Measurements from ENCODE around the gene NFIA. TPM values are rescaled to one million over a fixed set of nuclear protein-coding genes. Genes with fewer than 3 reads are reported as not detected.
"Not testable (repeated sequence)": the region's sequence is repeated elsewhere in the genome, so short reads cannot be mapped to it uniquely, and the experiment has no call there.

The NFIA gene
- total and polyA plus RNA-seq, 2 donors (not counting 1 experiment from before 2014, with no cell fraction given) = 5.4 to 11.0 TPM

DNA sequence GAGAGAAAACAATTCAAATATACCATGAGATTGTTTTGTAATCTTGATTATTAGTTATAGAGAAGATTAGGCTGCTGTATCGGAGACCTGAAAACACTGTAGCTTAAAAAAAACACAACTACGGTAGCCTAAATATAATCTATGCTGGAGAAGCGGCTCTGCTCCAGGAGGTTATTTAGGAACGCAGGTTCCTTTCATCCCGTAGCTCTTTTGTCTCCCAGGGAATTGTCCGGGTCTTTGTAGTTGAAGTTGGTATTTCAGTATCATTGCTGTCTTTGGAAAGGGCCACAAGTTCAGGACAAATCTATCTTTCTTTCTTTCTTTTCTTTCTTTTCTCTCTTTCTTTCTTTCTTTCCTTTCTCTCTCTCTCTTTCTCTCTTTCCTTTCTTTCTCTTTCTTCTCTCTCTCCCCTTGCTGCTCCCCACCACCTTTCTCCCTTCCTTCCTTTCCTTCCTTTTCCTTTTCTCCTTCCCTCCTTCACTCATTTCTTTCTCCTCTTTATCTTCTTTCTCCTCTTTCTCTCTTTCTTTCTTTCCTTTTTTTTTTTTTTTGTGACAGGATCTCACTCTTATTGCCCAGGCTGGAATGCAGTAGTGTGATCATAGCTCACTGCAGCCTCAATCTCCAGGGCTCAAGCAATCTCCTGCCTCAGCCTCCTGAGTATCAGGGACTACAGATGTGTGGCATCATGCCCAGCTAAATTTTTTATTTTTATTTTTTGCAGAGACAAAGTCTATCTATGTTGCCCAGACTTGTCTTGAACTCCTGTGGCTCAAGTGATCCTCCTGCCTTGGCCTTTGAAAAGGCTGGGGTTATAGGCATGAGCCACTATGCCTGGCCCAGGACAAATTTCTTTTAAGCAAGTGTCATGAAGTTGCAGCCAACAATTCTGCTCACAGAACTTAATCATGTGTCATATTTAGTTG is 10.9 kb upstream of the NFIA start:
- no peak overlapping the region for H3K4me3 ChIP-seq (replicated peaks in 1 of 4; ENCODE audit: control extremely low read depth in 1 of 4, insufficient read depth in 1 of 4, low read depth in 3 of 4, low read length in 4 of 4)
- H3K27me3 ChIP-seq (ENCODE audit: control insufficient read depth, insufficient read depth, low read length) = no peaks in the 10 kb centered on the region
- no peaks in the 10 kb centered on the region for H4K20me1 ChIP-seq (ENCODE audit: control insufficient read depth, extremely low read depth, insufficient read depth, low read length)
- H2AFZ ChIP-seq (ENCODE audit: low read length) = no peak overlapping the region
- H3K36me3 ChIP-seq (ENCODE audit: control insufficient read depth, insufficient read depth, low read length) = no peaks in the 10 kb centered on the region
- DNase-seq (ENCODE audit: low read depth in 2 of 2) = no peak
- no peak overlapping the region for H3K9ac ChIP-seq (ENCODE audit: insufficient read depth, low read length)
- no peaks in the 10 kb centered on the region for H3K79me2 ChIP-seq (ENCODE audit: control insufficient read depth, insufficient read depth, low read length)
- no peak overlapping the region for H3K27ac ChIP-seq (ENCODE audit: insufficient read depth, low read length)
- H3K4me2 ChIP-seq (ENCODE audit: extremely low read depth, insufficient read depth, low read length) = no peak overlapping the region
- H3K4me1 ChIP-seq (ENCODE audit: control insufficient read depth, extremely low read depth, insufficient read depth, low read length) = peaks cover under 1% of the 10 kb centered on the region
- no peaks in the 10 kb centered on the region for H3K9me3 ChIP-seq (ENCODE audit: control insufficient read depth, insufficient read depth, low read depth, low read length)
- TF ChIP-seq, protein P1, sequence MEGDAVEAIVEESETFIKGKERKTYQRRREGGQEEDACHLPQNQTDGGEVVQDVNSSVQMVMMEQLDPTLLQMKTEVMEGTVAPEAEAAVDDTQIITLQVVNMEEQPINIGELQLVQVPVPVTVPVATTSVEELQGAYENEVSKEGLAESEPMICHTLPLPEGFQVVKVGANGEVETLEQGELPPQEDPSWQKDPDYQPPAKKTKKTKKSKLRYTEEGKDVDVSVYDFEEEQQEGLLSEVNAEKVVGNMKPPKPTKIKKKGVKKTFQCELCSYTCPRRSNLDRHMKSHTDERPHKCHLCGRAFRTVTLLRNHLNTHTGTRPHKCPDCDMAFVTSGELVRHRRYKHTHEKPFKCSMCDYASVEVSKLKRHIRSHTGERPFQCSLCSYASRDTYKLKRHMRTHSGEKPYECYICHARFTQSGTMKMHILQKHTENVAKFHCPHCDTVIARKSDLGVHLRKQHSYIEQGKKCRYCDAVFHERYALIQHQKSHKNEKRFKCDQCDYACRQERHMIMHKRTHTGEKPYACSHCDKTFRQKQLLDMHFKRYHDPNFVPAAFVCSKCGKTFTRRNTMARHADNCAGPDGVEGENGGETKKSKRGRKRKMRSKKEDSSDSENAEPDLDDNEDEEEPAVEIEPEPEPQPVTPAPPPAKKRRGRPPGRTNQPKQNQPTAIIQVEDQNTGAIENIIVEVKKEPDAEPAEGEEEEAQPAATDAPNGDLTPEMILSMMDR (conservative IDR thresholded peaks at IDR 0.05 in 1 of 2, IDR thresholded peaks at IDR 0.05 in 1 of 2; ENCODE audit: low read depth in 1 of 2, low read length in 2 of 2) = no peak
- TF ChIP-seq EZH2 (IDR thresholded peaks at IDR 0.05; ENCODE audit: low read length, missing control alignments) = no peak

GRCh38 chr1:61073871-61074270 is 8.5 kb upstream of the NFIA start:
- no peak overlapping the region for H3K9ac ChIP-seq (ENCODE audit: insufficient read depth, low read length)

DNA sequence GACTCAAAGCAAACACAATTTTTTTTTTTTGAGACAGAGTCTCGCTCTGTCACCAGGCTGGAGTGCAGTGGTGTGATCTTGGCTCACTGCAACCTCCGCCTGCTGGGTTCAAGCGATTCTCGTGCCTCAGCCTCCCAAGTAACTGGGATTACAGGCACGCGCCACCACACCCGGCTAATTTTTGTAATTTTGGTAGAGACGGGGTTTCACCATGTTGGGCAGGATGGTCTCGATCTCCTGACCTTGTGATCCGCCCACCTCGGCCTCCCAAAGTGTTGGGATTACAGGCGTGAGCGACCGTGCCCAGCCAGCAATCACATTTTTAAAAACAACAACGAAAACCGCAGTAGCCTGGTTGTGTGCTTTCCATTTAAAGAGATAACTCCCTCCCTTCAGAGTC is 6.5 kb upstream of the NFIA start:
- H3K9me3 ChIP-seq (ENCODE audit: control insufficient read depth, insufficient read depth, low read depth, low read length); H2AFZ ChIP-seq (ENCODE audit: low read length); H4K20me1 ChIP-seq (ENCODE audit: control insufficient read depth, extremely low read depth, insufficient read depth, low read length); H3K27me3 ChIP-seq (ENCODE audit: control insufficient read depth, insufficient read depth, low read length); H3K4me3 ChIP-seq (replicated peaks in 1 of 4; ENCODE audit: control extremely low read depth in 1 of 4, insufficient read depth in 1 of 4, low read depth in 3 of 4, low read length in 4 of 4); H3K4me2 ChIP-seq (ENCODE audit: extremely low read depth, insufficient read depth, low read length); H3K27ac ChIP-seq (ENCODE audit: insufficient read depth, low read length); H3K79me2 ChIP-seq (ENCODE audit: control insufficient read depth, insufficient read depth, low read length); DNase-seq (ENCODE audit: low read depth in 2 of 2); H3K9ac ChIP-seq (ENCODE audit: insufficient read depth, low read length); H3K36me3 ChIP-seq (ENCODE audit: control insufficient read depth, insufficient read depth, low read length): not testable (repeated sequence)
- peaks cover 15% of the 10 kb centered on the region for H3K4me1 ChIP-seq (ENCODE audit: control insufficient read depth, extremely low read depth, insufficient read depth, low read length)

More at GRCh38 chr1:61073871-61074270, 8.5 kb upstream of the NFIA start:
- H3K4me2 ChIP-seq (ENCODE audit: extremely low read depth, insufficient read depth, low read length) = no peak overlapping the region
- no peaks in the 10 kb centered on the region for H3K36me3 ChIP-seq (ENCODE audit: control insufficient read depth, insufficient read depth, low read length)
- no peaks in the 10 kb centered on the region for H4K20me1 ChIP-seq (ENCODE audit: control insufficient read depth, extremely low read depth, insufficient read depth, low read length)
- H2AFZ ChIP-seq (ENCODE audit: low read length) = no peak overlapping the region
- H3K9me3 ChIP-seq (ENCODE audit: control insufficient read depth, insufficient read depth, low read depth, low read length) = no peaks in the 10 kb centered on the region
- no peak overlapping the region for H3K27ac ChIP-seq (ENCODE audit: insufficient read depth, low read length)
- no peak overlapping the region for H3K4me3 ChIP-seq (replicated peaks in 1 of 4; ENCODE audit: control extremely low read depth in 1 of 4, insufficient read depth in 1 of 4, low read depth in 3 of 4, low read length in 4 of 4)
- DNase-seq (ENCODE audit: low read depth in 2 of 2) = no peak
- no peaks in the 10 kb centered on the region for H3K79me2 ChIP-seq (ENCODE audit: control insufficient read depth, insufficient read depth, low read length)
- no peaks in the 10 kb centered on the region for H3K27me3 ChIP-seq (ENCODE audit: control insufficient read depth, insufficient read depth, low read length)
- TF ChIP-seq EZH2 (IDR thresholded peaks at IDR 0.05; ENCODE audit: low read length, missing control alignments) = no peak
- TF ChIP-seq, protein P1 (conservative IDR thresholded peaks at IDR 0.05 in 1 of 2, IDR thresholded peaks at IDR 0.05 in 1 of 2; ENCODE audit: low read depth in 1 of 2, low read length in 2 of 2) = no peak
- H3K4me1 ChIP-seq (ENCODE audit: control insufficient read depth, extremely low read depth, insufficient read depth, low read length) = peaks cover 6% of the 10 kb centered on the region

Measured in fibroblast of lung (primary cell).